HG02981 (cell line): ENCODE results near the gene DBI.
"Not testable (repeated sequence)": the region's sequence is repeated elsewhere in the genome, so short reads cannot be mapped to it uniquely, and the experiment has no call there.

Experiments used
- ATAC-seq: cut with Tn5 transposase; IDR thresholded peaks from one replicate; pipeline ENCODE4 v1.9.1; 2021; ENCODE audit warnings: mild to moderate bottlenecking, moderate library complexity; ENCODE audit not compliant: unreplicated experiment

Gene DBI

DNA sequence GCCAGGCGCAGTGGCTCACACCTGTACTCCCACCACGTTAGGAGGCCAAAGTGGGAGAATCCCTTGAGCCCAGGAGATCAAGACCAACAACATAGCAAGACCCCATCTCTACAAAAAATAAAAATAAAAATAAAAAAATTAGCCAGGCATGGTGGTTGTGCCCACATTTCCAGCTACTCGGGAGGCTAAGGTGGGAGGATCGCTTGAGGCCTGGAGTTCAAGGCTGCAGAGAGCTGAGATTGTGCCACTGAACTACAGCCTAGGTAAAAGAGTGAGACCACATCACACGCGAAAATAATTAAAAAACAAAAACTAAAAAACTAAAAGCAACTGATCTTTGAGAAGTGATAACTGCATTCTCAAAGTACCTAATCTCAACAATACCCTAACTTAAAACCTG lies 2.0 kb upstream of the DBI start:
- ATAC-seq: no peak

- no peak for ATAC-seq
These were observed 1.3 kb upstream of the DBI start for GRCh38 chr2:119365436-119365835.

- ATAC-seq: peak; percentile 1
These were observed 572 bp upstream of the DBI start for GRCh38 chr2:119366161-119366648.

DNA sequence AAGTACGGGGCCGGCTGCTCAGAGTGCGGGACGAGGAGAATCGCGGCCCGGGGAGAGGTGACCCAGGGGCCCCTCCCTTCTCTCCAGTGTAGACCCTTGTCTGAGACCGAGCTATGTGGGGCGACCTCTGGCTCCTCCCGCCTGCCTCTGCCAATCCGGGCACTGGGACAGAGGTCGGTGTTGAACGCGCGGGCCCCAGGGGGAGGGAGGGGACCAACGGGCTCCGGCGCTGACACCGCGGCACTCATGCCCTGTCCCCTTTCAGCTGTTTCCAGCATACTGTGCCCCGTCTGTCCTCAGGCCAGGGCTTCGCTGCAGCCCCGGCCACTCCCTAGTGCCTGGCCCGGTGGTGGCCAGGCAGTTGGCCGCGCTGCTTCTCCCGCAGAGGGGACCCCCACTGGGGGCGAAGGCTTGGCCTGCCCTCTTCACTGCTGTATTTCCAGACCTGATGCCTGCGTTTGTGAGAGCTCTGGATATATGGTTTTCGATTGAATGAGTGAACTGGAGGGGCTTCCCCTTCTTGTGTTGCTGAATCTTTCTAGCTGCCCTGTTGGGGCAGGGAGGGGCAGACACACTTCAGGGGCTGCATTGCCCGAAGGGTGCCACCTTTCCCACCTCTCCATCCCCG lies 809 bp downstream of the DBI start:
- peak; percentile 25 for ATAC-seq

DNA sequence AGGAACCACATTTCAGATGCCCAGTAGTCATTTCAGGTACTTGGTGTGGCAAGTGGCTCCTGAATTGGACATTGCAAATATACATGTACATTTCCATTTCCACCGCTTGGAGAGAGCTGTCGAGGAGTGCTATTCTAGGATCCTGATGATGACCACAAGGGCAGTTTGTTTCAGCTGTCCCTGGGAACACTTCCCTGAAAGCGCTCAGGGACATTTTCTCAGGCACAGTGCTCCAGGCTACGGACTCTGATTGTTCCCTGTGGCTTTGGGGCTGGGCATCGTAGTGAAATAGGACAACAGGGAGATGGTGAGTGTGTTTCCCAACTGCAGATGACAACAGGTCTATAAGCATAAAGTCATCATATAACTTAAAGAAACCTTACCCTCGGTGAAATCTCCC lies 3.1 kb downstream of the DBI start:
- no peak for ATAC-seq

- ATAC-seq: no peak
These were observed 4.3 kb downstream of the DBI start for GRCh38 chr2:119371111-119371510.

- no peak for ATAC-seq
These were observed 6.2 kb downstream of the DBI start for GRCh38 chr2:119372778-119373568.

DNA sequence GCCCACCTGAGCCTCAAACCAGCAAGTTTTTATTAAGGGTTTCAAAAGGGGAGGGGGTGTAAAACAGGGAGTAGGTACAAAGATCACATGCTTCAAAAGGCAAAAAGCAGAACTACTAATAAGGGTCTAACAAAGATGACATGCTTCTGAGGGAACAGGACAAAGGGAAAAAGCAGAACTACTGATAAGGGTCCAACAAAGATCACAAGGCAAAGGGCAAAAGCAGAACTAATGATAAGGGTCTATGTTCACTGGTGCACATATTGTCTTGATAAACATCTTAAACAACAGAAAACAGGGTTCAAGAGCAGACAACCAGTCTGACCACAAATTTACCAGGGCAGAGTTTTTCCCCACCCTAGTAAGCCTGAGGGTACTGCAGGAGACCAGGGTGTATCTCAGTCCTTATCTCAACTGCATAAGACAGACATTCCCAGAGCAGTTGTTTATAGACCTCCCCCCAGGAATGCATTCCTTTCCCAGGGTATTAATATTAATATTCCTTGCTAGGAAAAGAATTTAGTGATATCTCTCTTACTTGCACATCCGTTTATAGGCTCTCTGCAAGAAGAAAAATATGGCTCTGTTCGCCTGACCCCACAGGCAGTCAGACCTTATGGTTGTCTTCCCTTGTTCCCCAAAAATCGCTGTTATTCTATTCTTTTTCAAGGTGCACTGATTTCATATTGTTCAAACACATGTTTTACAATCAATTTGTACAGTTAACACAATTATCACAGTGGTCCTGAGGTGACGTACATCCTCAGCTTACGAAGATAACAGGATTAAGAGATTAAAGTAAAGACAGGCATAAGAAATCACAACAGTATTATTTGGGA lies 7.3 kb downstream of the DBI start:
- not testable (repeated sequence) for ATAC-seq

DNA sequence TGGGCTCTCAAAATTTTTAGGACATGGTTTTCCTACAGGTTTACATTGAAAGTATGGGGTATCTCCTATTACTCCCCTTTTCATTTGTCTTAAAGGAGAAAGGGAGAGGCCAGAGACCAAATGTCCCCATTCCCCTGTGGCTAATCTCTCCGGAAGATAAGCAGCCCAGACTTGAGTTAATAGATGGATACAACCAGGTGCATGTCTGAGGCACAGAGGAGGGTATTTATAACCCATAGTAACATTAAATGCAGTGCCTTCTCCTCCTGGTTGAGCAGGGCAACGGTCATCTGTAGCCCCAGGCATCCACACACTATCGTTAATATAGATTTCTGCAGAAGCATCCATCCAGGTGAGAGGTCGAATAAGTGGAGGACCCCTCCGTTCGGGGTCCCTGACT lies 9.6 kb downstream of the DBI start:
- ATAC-seq: not testable (repeated sequence)

- ATAC-seq: no peak
These were observed 10.0 kb downstream of the DBI start for GRCh38 chr2:119376810-119377209.

DNA sequence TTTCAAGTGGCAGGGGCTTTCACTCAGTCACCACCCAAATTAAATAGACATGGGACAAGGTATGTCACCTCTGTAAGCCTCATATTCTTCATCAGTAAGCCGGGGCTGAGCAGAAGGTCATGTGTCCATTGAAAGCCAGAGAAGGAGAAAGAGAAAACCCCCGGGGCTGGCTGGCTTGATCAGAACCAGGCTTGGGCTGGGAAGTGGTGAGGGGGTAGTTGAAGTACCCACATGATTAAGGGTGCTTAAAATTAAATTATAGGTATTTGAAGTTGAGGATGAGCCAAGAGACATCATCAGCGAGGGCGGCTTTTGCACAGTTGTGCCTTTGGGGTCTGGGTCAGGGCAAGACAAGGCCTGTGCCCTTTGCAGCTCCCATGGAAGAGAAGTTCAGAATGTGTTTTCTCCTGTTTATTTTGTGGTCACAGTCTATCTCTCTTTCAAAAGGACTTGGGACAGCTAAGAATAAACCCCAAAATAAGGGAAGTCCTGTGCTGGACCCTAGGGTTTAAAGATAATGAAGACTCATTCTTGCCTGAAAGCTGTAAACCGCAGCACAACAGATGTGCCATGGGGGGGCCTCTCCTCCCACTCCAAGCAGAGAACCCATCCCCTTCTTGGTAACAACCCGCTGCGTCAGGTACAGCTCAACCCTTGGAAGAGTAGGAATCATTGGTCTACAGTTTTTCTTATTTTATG lies 10.7 kb downstream of the DBI start:
- ATAC-seq: no peak

DNA sequence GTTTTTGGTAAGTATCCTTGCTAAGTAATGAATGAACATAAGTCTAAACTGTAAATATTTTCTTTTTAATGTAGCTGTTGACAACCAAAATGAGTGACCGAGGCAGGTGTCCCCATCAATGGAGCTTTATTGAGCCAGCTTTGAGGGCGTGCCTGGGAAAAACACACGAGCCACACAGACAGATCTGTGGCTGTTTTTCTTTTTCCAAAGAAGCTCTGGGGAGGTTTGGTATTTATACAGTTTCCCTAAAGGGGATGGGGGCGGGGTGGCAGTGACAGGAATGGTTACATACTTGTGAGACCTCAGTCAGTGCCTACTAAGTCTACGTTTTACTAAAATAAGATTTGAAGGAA lies 11.2 kb downstream of the DBI start:
- ATAC-seq: no peak

GRCh38 chr2:119378566-119378965 lies 11.8 kb downstream of the DBI start:
- no peak for ATAC-seq

DNA sequence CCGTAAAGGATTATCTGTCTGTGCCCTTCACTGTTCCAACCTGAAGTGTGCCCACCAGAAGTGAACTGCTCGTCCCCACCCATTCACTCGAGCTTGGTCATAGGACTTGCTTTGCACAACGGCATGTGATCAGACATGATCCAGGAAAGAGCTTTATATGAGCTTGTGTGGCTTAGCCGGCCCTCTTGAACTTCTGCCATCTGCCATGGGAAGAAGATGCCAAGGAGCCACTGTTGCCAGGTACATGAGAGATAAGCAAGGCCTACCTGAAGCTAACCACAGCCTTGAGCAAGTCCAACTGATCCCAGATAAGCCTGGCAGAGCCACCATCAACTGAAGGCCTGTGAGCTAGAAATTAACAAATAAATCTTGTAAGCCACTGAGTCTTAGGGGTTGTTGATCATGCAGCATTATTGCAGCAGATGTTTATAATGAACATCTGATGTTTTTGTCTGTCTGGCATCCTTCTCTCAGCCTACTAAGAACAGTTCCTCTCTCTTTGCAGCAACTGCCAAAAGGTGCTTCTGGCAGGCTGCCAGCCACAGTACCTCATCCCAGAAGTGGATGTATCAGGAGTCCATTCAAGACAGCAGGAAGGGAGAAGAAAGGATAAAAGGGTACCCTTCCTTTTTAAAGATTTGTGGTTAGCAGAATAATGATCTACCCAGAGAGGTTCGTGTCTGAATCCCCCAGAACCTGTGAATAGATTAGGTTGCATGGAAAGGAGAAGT lies 16.8 kb downstream of the DBI start:
- ATAC-seq: no peak

DNA sequence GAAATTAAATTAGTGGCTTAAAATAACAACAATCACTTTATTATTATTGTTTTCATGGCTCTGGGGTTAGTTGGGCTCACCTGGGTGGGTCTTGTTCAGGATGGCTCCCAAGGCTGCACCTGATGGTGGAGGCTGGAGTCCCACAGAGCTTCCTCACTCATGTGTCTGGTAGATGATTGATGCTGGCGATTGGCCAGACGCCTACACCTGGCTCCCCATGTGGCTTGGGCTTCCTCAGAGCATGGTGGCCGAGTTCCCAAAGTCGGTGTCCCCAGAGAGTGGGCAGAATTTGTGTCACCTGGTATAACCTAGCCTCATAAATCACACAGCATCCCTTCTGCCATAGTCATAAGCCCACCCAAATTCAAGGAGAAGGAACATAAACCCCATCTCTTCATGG lies 18.2 kb downstream of the DBI start:
- no peak for ATAC-seq

DNA sequence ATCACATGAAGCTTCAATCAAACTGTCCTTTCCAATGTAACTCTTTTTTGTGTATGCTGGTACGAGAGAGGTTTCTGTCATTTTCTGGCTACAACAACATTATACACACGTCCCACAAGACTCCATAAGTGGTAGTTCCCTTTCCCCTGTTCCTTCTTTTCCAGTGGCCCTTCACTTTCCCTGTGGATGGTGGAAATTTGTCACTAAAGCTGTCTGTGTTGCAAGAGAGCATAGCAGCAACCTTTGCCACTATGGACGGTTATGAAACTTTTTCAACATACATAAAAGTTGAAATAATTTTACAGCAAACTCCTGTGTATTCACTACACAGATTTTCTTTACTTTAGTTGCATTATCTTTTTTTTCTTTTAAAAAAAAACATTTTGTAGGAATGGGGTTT lies 18.7 kb downstream of the DBI start:
- no peak for ATAC-seq

DNA sequence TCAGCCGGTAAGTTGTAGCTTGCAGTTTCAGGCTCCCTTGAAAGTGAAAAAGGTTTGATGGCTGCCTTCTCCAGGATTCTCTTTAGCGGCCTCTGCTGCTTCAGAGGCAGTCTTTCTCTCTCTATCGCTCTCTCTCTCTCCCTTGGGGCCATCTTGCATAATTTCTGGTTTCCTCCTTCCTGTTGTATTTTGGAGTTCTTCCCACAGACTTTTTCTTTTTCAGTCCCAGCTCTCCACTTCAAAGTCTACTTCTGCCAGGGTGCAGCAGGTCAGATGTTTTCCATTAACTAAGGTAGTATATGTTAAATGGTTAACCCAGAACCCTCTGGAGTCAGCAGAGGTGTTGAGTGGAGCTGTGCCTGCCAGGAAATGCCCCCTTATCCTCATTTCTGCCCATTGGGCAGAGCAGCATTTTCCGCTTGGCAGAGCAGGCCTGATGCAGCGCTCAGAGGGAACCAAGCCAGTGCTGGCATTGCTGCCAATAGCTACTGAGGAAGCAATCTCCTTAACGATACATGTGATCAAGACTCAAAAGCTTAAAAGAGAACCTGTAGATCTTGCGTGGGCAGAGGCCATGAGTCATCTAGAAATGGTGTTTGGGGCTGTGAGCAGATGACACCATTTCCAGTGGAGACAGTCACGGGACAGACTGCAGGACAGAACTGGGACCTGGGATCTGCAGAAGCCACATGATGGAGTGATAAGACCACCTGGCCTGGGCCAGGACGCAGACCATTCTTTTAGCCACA lies 20.8 kb downstream of the DBI start:
- peak; percentile 77 for ATAC-seq

GRCh38 chr2:119389615-119390306 lies 23.0 kb downstream of the DBI start:
- ATAC-seq: no peak
